ENCODE data around the gene AP4E1.
A peak's percentile ranks its signal among the peaks of the same experiment; 100 is the strongest.

Gene AP4E1

DNA sequence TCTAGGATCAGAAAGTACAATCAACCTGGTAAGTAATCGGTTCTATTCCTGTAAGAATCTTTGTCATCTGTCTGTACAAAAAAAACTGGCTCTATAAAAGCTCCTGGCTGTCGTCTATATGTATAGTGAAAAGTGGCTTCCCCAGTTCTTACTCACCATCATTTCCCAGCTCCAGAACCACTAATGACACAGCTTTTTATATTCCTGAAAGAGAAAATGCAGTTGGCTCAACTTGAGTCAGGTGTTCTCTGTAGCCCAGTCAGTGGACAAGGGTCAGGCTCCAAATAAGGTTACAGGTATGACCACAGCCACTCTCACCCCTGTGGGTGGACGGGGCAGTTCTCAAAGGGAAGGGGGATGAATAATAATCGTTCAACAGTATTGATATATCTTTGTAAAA, 85.1 kb downstream of the AP4E1 start:
- H3K9me3 ChIP-seq (replicated peaks; ENCODE audit: low read length), result no peaks in the 10 kb centered on the region
- no peak overlapping the region for H3K9ac ChIP-seq (ENCODE audit: low read depth, low read length)
- peaks cover 8% of the 10 kb centered on the region for H3K36me3 ChIP-seq (ENCODE audit: insufficient read depth, low read length)
- peaks cover 12% of the 10 kb centered on the region for H3K4me1 ChIP-seq (ENCODE audit: control insufficient read depth, insufficient read depth, low read length)
- H3K27me3 ChIP-seq (ENCODE audit: control insufficient read depth, insufficient read depth, low read length), result no peaks in the 10 kb centered on the region
- H3K4me3 ChIP-seq (ENCODE audit: low read length), result no peak overlapping the region
- H3K4me2 ChIP-seq (ENCODE audit: low read length), result no peak overlapping the region

DNA sequence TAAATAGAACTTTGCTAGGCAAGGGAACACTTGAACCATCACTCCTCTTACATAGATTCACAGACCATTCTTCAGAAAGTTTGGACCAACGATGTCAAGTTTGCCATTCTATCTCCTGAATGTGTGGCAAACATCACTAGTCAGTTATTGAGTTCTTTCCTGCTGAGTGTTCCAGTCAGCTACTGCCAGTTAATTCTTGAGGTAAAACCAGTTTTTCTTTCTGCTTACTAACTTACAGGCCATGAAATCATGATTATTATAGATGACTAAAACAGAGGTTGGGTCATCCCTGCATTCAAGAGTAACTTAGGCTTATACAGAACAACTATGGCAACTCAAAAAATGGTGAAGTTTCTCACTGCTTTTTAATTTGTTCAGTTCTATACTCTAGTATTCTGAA, 88.2 kb downstream of the AP4E1 start:
- Histone ChIP-seq H3K9me3 (replicated peaks; ENCODE audit: low read length) (no peaks in the 10 kb centered on the region), H3K27me3 (ENCODE audit: control insufficient read depth, insufficient read depth, low read length) (no peaks in the 10 kb centered on the region), H3K4me1 (ENCODE audit: control insufficient read depth, insufficient read depth, low read length) (peaks cover 5% of the 10 kb centered on the region), H3K36me3 (ENCODE audit: insufficient read depth, low read length) (peaks cover 8% of the 10 kb centered on the region), H3K9ac (ENCODE audit: low read depth, low read length) (no peak overlapping the region), H3K4me3 (ENCODE audit: low read length) (no peak overlapping the region), H3K4me2 (ENCODE audit: low read length) (no peak overlapping the region)

DNA sequence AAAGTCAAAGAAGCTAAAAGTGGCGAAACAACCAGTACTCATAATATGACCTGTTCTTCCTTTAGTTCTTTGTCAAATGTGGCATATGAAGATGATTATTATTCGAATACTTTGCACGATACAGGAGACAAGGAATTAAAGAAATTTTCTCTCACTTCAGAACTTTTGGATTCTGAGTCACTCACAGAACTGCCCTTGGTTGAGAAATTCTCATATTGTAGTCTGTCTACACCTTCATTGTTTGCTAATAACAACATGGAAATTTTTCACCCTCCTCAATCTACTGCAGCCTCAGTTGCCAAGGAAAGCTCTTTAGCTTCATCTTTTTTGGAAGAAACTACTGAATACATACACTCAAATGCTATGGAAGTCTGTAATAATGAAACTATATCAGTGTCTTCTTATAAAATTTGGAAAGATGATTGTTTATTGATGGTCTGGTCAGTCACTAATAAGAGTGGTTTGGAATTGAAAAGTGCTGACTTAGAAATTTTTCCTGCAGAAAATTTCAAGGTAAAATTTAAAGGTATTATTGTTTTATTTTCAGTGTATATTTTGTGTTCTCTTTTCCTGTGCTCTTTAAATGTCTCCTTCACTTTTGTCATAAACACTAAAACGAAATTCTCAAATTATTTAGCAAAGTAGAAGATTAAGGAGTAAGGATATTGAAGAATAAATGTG, 89.0 kb downstream of the AP4E1 start:
- peaks cover 5% of the 10 kb centered on the region for H3K4me1 ChIP-seq (ENCODE audit: control insufficient read depth, insufficient read depth, low read length)
- no peak overlapping the region for H3K9ac ChIP-seq (ENCODE audit: low read depth, low read length)
- no peak overlapping the region for H3K4me3 ChIP-seq (ENCODE audit: low read length)
- H3K4me2 ChIP-seq (ENCODE audit: low read length), result no peak overlapping the region
- H3K9me3 ChIP-seq (replicated peaks; ENCODE audit: low read length), result no peaks in the 10 kb centered on the region
- H3K27me3 ChIP-seq (ENCODE audit: control insufficient read depth, insufficient read depth, low read length), result no peaks in the 10 kb centered on the region
- H3K36me3 ChIP-seq (ENCODE audit: insufficient read depth, low read length), result peaks cover 14% of the 10 kb centered on the region

DNA sequence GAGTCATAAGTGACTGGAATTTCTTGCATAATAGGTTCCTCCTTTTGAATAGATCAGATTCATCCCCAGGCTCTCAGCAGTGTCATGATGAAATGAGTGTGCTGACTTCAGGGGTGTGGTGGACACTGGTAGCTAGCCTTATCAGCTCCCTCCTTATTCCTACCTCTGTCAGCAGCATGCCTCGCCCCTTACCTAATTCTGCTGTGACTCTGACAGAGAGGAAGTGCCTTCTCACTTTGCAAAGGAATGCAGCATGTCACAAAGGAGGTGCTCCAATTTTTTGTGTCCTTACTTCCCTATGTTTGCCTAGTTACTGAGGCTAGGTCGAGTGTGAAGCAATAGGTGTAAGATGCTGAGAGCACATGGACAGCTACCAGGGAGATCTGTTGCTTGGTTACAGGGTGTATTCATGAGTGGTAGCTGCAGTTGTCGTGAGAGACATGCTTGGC, 95.6 kb downstream of the AP4E1 start:
- H3K27me3 ChIP-seq (ENCODE audit: control insufficient read depth, insufficient read depth, low read length), result no peaks in the 10 kb centered on the region
- peaks cover 33% of the 10 kb centered on the region for H3K36me3 ChIP-seq (ENCODE audit: insufficient read depth, low read length)
- no peaks in the 10 kb centered on the region for H3K4me1 ChIP-seq (ENCODE audit: control insufficient read depth, insufficient read depth, low read length)
- H3K9me3 ChIP-seq (replicated peaks; ENCODE audit: low read length), result no peaks in the 10 kb centered on the region
- no peak overlapping the region for H3K4me3 ChIP-seq (ENCODE audit: low read length)
- no peak overlapping the region for H3K9ac ChIP-seq (ENCODE audit: low read depth, low read length)
- H3K4me2 ChIP-seq (ENCODE audit: low read length), result no peak overlapping the region

DNA sequence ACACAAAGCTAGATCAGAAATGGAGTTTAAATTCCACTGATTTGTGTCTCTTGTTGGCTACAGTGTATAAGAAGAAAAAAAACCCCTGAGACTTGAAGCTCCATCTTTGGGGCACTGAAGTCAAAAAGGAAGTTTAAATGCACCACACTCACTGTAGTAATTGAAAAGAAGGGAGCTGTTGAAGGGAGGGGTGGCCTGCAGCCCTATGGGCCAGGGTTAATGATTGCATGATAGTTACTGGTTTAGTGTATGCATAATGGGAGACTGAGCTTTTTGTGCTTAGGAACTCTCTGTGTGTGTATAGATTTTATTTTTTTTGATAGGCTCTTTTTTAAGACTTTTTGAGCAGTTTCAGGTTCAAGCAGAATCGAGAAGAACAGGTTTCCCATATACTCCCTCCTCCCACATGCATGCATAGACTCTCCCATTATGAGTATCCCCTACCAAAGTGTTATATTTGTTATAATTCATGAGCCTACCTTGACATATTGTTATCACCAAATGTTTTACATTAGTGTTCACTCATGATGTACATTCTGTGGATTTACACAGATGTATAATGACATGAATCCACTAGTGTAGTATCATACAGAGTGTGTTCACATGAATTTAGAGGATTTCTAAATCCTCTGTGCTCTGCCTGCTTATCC, 98.0 kb downstream of the AP4E1 start:
- H3K36me3 ChIP-seq (ENCODE audit: insufficient read depth, low read length), result peaks cover 31% of the 10 kb centered on the region
- H3K4me3 ChIP-seq (ENCODE audit: low read length), result no peak overlapping the region
- no peaks in the 10 kb centered on the region for H3K27me3 ChIP-seq (ENCODE audit: control insufficient read depth, insufficient read depth, low read length)
- no peak overlapping the region for H3K9ac ChIP-seq (ENCODE audit: low read depth, low read length)
- no peaks in the 10 kb centered on the region for H3K4me1 ChIP-seq (ENCODE audit: control insufficient read depth, insufficient read depth, low read length)
- no peak overlapping the region for H3K4me2 ChIP-seq (ENCODE audit: low read length)
- H3K9me3 ChIP-seq (replicated peaks; ENCODE audit: low read length), result no peaks in the 10 kb centered on the region

GRCh38 chr15:51007131-51007666, 98.7 kb downstream of the AP4E1 start:
- no peaks in the 10 kb centered on the region for H3K4me1 ChIP-seq (ENCODE audit: control insufficient read depth, insufficient read depth, low read length)
- peaks cover 26% of the 10 kb centered on the region for H3K36me3 ChIP-seq (ENCODE audit: insufficient read depth, low read length)
- H3K9ac ChIP-seq (ENCODE audit: low read depth, low read length), result no peak overlapping the region
- no peak overlapping the region for H3K4me2 ChIP-seq (ENCODE audit: low read length)
- no peaks in the 10 kb centered on the region for H3K9me3 ChIP-seq (replicated peaks; ENCODE audit: low read length)
- no peaks in the 10 kb centered on the region for H3K27me3 ChIP-seq (ENCODE audit: control insufficient read depth, insufficient read depth, low read length)
- no peak overlapping the region for H3K4me3 ChIP-seq (ENCODE audit: low read length)

- no peak overlapping the region for H3K9ac ChIP-seq (ENCODE audit: low read depth, low read length)
- no peak overlapping the region for H3K4me2 ChIP-seq (ENCODE audit: low read length)
- no peaks in the 10 kb centered on the region for H3K27me3 ChIP-seq (ENCODE audit: control insufficient read depth, insufficient read depth, low read length)
- peaks cover 13% of the 10 kb centered on the region for H3K36me3 ChIP-seq (ENCODE audit: insufficient read depth, low read length)
- no peaks in the 10 kb centered on the region for H3K4me1 ChIP-seq (ENCODE audit: control insufficient read depth, insufficient read depth, low read length)
- H3K4me3 ChIP-seq (ENCODE audit: low read length), result no peak overlapping the region
- H3K9me3 ChIP-seq (replicated peaks; ENCODE audit: low read length), result no peaks in the 10 kb centered on the region
Observed at GRCh38 chr15:51011212-51011611, 102.7 kb downstream of the AP4E1 start.

DNA sequence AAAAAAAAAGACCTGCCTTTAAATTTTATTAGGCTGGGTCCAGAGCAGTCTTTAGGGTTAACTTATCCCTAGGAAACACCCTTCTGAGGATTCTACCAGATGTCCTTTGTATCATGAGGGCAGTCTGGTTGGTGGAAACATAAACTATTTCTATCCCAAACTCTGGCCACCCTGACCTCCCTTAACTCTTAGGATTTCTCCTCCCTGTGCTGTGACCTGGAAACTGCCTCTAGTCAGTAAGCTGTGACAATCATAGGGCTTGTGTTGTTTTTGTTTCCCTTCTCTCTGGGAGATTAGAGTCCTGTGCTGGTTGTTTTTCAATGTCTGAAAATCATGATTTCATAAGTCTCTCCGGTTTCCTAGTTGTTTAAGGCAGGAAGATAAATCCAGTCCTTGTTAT, 108.1 kb downstream of the AP4E1 start:
- Histone ChIP-seq H3K4me2 (ENCODE audit: low read length) (no peak overlapping the region), H3K9me3 (replicated peaks; ENCODE audit: low read length) (no peaks in the 10 kb centered on the region), H3K27me3 (ENCODE audit: control insufficient read depth, insufficient read depth, low read length) (no peaks in the 10 kb centered on the region), H3K4me3 (ENCODE audit: low read length) (no peak overlapping the region), H3K9ac (ENCODE audit: low read depth, low read length) (no peak overlapping the region), H3K4me1 (ENCODE audit: control insufficient read depth, insufficient read depth, low read length) (no peaks in the 10 kb centered on the region), H3K36me3 (ENCODE audit: insufficient read depth, low read length) (peaks cover 3% of the 10 kb centered on the region)

GRCh38 chr15:51022206-51022605, 113.7 kb downstream of the AP4E1 start:
- Histone ChIP-seq H3K27me3 (ENCODE audit: control insufficient read depth, insufficient read depth, low read length) (no peaks in the 10 kb centered on the region), H3K9me3 (replicated peaks; ENCODE audit: low read length) (no peaks in the 10 kb centered on the region), H3K36me3 (ENCODE audit: insufficient read depth, low read length) (peaks cover 3% of the 10 kb centered on the region), H3K9ac (ENCODE audit: low read depth, low read length) (no peak overlapping the region), H3K4me3 (ENCODE audit: low read length) (no peak overlapping the region), H3K4me2 (ENCODE audit: low read length) (no peak overlapping the region), H3K4me1 (ENCODE audit: control insufficient read depth, insufficient read depth, low read length) (peaks cover 14% of the 10 kb centered on the region)

DNA sequence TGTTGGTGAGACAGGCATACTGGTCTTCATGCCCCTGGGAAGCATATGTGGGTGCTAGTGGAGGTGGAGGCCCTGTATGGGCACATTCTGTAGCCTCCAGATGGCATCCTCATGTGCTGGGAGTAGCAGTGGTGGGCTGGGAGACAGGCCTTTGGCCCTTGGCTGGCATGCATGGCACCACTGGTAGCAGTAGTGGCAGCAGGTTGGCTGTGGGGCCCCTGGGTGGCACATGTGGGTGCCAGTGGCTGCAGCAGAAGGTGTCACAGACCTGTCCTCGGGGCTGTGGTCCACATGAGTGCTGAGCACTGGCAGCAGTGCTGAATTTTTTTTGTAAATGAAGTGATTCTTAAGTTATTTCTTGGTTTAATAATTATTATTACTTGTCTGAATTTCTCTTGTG, 115.0 kb downstream of the AP4E1 start:
- H3K4me3 ChIP-seq (ENCODE audit: low read length), result no peak overlapping the region
- H3K27me3 ChIP-seq (ENCODE audit: control insufficient read depth, insufficient read depth, low read length), result no peaks in the 10 kb centered on the region
- H3K4me2 ChIP-seq (ENCODE audit: low read length), result no peak overlapping the region
- H3K9ac ChIP-seq (ENCODE audit: low read depth, low read length), result no peak overlapping the region
- peaks cover 14% of the 10 kb centered on the region for H3K4me1 ChIP-seq (ENCODE audit: control insufficient read depth, insufficient read depth, low read length)
- no peaks in the 10 kb centered on the region for H3K9me3 ChIP-seq (replicated peaks; ENCODE audit: low read length)
- H3K36me3 ChIP-seq (ENCODE audit: insufficient read depth, low read length), result peaks cover 3% of the 10 kb centered on the region

DNA sequence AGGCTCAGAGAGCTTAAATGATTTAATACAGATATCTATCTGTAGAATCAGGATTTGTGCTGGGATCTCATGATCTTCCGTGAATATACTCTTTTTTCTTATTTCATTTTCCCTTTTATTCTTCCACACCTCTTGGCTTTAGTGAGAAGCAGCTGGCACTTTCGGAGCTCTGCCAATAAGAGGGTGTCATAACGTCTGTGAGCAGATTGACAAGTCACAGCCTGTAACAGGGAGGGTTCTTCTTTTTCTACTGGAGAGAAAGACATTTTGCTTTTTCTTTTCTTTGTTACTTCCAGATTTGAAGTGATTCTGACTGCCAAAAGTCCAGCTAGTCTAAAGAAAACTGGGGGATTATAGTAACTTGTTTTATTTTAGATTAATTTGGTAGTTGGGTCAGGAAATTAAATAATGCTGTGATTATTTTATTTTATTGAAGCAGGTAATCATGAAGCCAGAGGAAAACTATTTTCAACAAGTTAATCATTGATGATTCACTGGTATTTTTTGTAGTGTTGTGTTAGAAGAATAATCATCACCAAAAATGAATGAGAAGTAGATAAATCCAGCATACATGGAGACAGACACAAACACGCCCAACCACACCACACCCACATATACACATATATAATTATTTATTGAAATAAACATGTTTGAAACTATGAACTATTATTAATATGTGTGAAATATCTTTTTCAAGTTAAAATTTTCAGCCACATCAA, 116.4 kb downstream of the AP4E1 start:
- no peaks in the 10 kb centered on the region for H3K27me3 ChIP-seq (ENCODE audit: control insufficient read depth, insufficient read depth, low read length)
- peaks cover 3% of the 10 kb centered on the region for H3K36me3 ChIP-seq (ENCODE audit: insufficient read depth, low read length)
- no peak overlapping the region for H3K4me3 ChIP-seq (ENCODE audit: low read length)
- peaks cover 14% of the 10 kb centered on the region for H3K4me1 ChIP-seq (ENCODE audit: control insufficient read depth, insufficient read depth, low read length)
- peak overlapping the region; percentile 16 for H3K4me2 ChIP-seq (ENCODE audit: low read length)
- peak overlapping the region; percentile 37 for H3K9ac ChIP-seq (ENCODE audit: low read depth, low read length)
- H3K9me3 ChIP-seq (replicated peaks; ENCODE audit: low read length), result no peaks in the 10 kb centered on the region
